ENCODE data around the gene CALY.

Gene CALY, protein sequence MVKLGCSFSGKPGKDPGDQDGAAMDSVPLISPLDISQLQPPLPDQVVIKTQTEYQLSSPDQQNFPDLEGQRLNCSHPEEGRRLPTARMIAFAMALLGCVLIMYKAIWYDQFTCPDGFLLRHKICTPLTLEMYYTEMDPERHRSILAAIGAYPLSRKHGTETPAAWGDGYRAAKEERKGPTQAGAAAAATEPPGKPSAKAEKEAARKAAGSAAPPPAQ

GRCh38 chr10:133336577-133337369, at the start of gene CALY:
TSS of gene CALY (minus strand) at chr10:133336896. CDS start at chr10:133328989, 7,907 bp downstream.
- Histone ChIP-seq H3K27me3 (ENCODE audit: control insufficient read depth in 1 of 2, insufficient read depth in 2 of 2, low read length in 2 of 2) (peaks cover 58 to 62% of the 10 kb centered on the region in 2 donors), H3K36me3 (ENCODE audit: control insufficient read depth in 2 of 2, insufficient read depth in 2 of 2, low read length in 2 of 2) (no peaks in the 10 kb centered on the region), H3K4me1 (ENCODE audit: control insufficient read depth, insufficient read depth, low read length) (peaks cover 21% of the 10 kb centered on the region), H3K4me3 (ENCODE audit: low read length in 2 of 2) (peak within 1 kb of the TSS; percentile 49 to 63), H3K9me3 (ENCODE audit: control insufficient read depth in 2 of 2, low read length in 2 of 2) (no peaks in the 10 kb centered on the region), H3K27ac (ENCODE audit: low read length) (no peak within 1 kb of the TSS), H3K9ac (ENCODE audit: low read length in 2 of 2) (no peak within 1 kb of the TSS)

DNA sequence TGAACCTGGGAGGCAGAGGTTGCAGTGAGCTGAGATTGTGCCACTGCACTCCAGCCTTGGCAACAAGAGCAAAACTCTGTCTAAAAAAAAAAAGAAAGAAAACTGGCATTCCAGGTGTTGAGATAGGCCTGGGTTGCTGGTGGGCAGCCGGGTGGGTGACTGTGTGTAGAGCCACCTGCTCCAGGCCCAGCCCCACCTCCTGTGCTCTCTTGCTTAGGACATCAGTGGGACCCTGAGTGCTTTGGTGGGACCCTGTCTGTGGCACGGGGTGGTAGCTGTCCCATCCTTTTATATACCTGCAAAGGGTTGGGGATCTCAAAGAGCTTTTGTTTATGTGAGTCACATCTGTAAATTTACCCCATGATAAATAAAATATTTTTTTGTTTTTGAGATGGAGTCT, 48.5 kb upstream of the CALY start:
- Histone ChIP-seq H3K4me1 (ENCODE audit: control insufficient read depth, insufficient read depth, low read length) (peaks cover under 1% of the 10 kb centered on the region), H3K36me3 (ENCODE audit: control insufficient read depth in 2 of 2, insufficient read depth in 2 of 2, low read length in 2 of 2) (peaks cover 0 to 8% of the 10 kb centered on the region in 2 donors), H3K9ac (ENCODE audit: low read length in 2 of 2) (no peak overlapping the region), H3K4me3 (ENCODE audit: low read length in 2 of 2) (no peak overlapping the region), H3K9me3 (ENCODE audit: control insufficient read depth in 2 of 2, low read length in 2 of 2) (no peaks in the 10 kb centered on the region), H3K27ac (ENCODE audit: low read length) (no peak overlapping the region), H3K27me3 (ENCODE audit: control insufficient read depth in 1 of 2, insufficient read depth in 2 of 2, low read length in 2 of 2) (no peaks in the 10 kb centered on the region)

- H3K36me3 ChIP-seq (ENCODE audit: control insufficient read depth in 2 of 2, insufficient read depth in 2 of 2, low read length in 2 of 2): peaks cover 0 to 8% of the 10 kb centered on the region in 2 donors
Measured at GRCh38 chr10:133384071-133384470, 47.4 kb upstream of the CALY start.

GRCh38 chr10:133383551-133383950, 46.9 kb upstream of the CALY start:
- no peak overlapping the region for H3K27ac ChIP-seq (ENCODE audit: low read length)

More at GRCh38 chr10:133384071-133384470, 47.4 kb upstream of the CALY start:
- Histone ChIP-seq H3K27me3 (ENCODE audit: control insufficient read depth in 1 of 2, insufficient read depth in 2 of 2, low read length in 2 of 2) (no peaks in the 10 kb centered on the region), H3K27ac (ENCODE audit: low read length) (no peak overlapping the region), H3K9ac (ENCODE audit: low read length in 2 of 2) (no peak overlapping the region), H3K4me1 (ENCODE audit: control insufficient read depth, insufficient read depth, low read length) (peaks cover 9% of the 10 kb centered on the region), H3K4me3 (ENCODE audit: low read length in 2 of 2) (no peak overlapping the region), H3K9me3 (ENCODE audit: control insufficient read depth in 2 of 2, low read length in 2 of 2) (no peaks in the 10 kb centered on the region)

GRCh38 chr10:133381036-133381435, 44.3 kb upstream of the CALY start:
- no peaks in the 10 kb centered on the region for H3K9me3 ChIP-seq (ENCODE audit: control insufficient read depth in 2 of 2, low read length in 2 of 2)

More at GRCh38 chr10:133383551-133383950, 46.9 kb upstream of the CALY start:
- no peak overlapping the region for H3K4me3 ChIP-seq (ENCODE audit: low read length in 2 of 2)
- no peaks in the 10 kb centered on the region for H3K9me3 ChIP-seq (ENCODE audit: control insufficient read depth in 2 of 2, low read length in 2 of 2)
- H3K9ac ChIP-seq (ENCODE audit: low read length in 2 of 2): no peak overlapping the region
- H3K4me1 ChIP-seq (ENCODE audit: control insufficient read depth, insufficient read depth, low read length): peaks cover 9% of the 10 kb centered on the region
- peaks cover 0 to 8% of the 10 kb centered on the region in 2 donors for H3K36me3 ChIP-seq (ENCODE audit: control insufficient read depth in 2 of 2, insufficient read depth in 2 of 2, low read length in 2 of 2)
- H3K27me3 ChIP-seq (ENCODE audit: control insufficient read depth in 1 of 2, insufficient read depth in 2 of 2, low read length in 2 of 2): no peaks in the 10 kb centered on the region

GRCh38 chr10:133379801-133380666, 43.3 kb upstream of the CALY start:
- peaks cover 15% of the 10 kb centered on the region for H3K4me1 ChIP-seq (ENCODE audit: control insufficient read depth, insufficient read depth, low read length)
- peak overlapping the region; percentile 51 to 73 for H3K4me3 ChIP-seq (ENCODE audit: low read length in 2 of 2)
- H3K27me3 ChIP-seq (ENCODE audit: control insufficient read depth in 1 of 2, insufficient read depth in 2 of 2, low read length in 2 of 2): no peaks in the 10 kb centered on the region
- H3K36me3 ChIP-seq (ENCODE audit: control insufficient read depth in 2 of 2, insufficient read depth in 2 of 2, low read length in 2 of 2): peaks cover 0 to 4% of the 10 kb centered on the region in 2 donors
- peak overlapping the region; percentile 47 to 62 for H3K9ac ChIP-seq (ENCODE audit: low read length in 2 of 2)
- H3K27ac ChIP-seq (ENCODE audit: low read length): no peak overlapping the region
- no peaks in the 10 kb centered on the region for H3K9me3 ChIP-seq (ENCODE audit: control insufficient read depth in 2 of 2, low read length in 2 of 2)

More at GRCh38 chr10:133381036-133381435, 44.3 kb upstream of the CALY start:
- Histone ChIP-seq H3K4me3 (ENCODE audit: low read length in 2 of 2) (no peak overlapping the region), H3K27ac (ENCODE audit: low read length) (no peak overlapping the region), H3K4me1 (ENCODE audit: control insufficient read depth, insufficient read depth, low read length) (peaks cover 15% of the 10 kb centered on the region), H3K9ac (ENCODE audit: low read length in 2 of 2) (no peak overlapping the region), H3K27me3 (ENCODE audit: control insufficient read depth in 1 of 2, insufficient read depth in 2 of 2, low read length in 2 of 2) (no peaks in the 10 kb centered on the region), H3K36me3 (ENCODE audit: control insufficient read depth in 2 of 2, insufficient read depth in 2 of 2, low read length in 2 of 2) (peaks cover 0 to 4% of the 10 kb centered on the region in 2 donors)

GRCh38 chr10:133379152-133379800, 42.6 kb upstream of the CALY start, which contains the start of gene PAOX:
TSS of gene PAOX (plus strand) at chr10:133379262. CDS start at chr10:133379317, 55 bp downstream.
- Histone ChIP-seq H3K27ac (ENCODE audit: low read length) (peak within 1 kb of the TSS; percentile 18), H3K9me3 (ENCODE audit: control insufficient read depth in 2 of 2, low read length in 2 of 2) (no peaks in the 10 kb centered on the region), H3K9ac (ENCODE audit: low read length in 2 of 2) (peak within 1 kb of the TSS; percentile 64), H3K27me3 (ENCODE audit: control insufficient read depth in 1 of 2, insufficient read depth in 2 of 2, low read length in 2 of 2) (no peaks in the 10 kb centered on the region), H3K4me1 (ENCODE audit: control insufficient read depth, insufficient read depth, low read length) (peaks cover 17% of the 10 kb centered on the region), H3K36me3 (ENCODE audit: control insufficient read depth in 2 of 2, insufficient read depth in 2 of 2, low read length in 2 of 2) (peaks cover 0 to 4% of the 10 kb centered on the region in 2 donors), H3K4me3 (ENCODE audit: low read length in 2 of 2) (peak within 1 kb of the TSS; percentile 87 to 88)

- Histone ChIP-seq H3K4me3 (ENCODE audit: low read length in 2 of 2) (peak overlapping the region; percentile 87 to 88), H3K4me1 (ENCODE audit: control insufficient read depth, insufficient read depth, low read length) (peaks cover 22% of the 10 kb centered on the region), H3K27me3 (ENCODE audit: control insufficient read depth in 1 of 2, insufficient read depth in 2 of 2, low read length in 2 of 2) (no peaks in the 10 kb centered on the region), H3K9ac (ENCODE audit: low read length in 2 of 2) (peak overlapping the region; percentile 64), H3K27ac (ENCODE audit: low read length) (peak overlapping the region; percentile 18), H3K36me3 (ENCODE audit: control insufficient read depth in 2 of 2, insufficient read depth in 2 of 2, low read length in 2 of 2) (peaks cover 0 to 4% of the 10 kb centered on the region in 2 donors), H3K9me3 (ENCODE audit: control insufficient read depth in 2 of 2, low read length in 2 of 2) (no peaks in the 10 kb centered on the region)
Measured at GRCh38 chr10:133378251-133379096, 41.8 kb upstream of the CALY start.

GRCh38 chr10:133377818-133378250, 41.1 kb upstream of the CALY start:
- peak overlapping the region; percentile 64 for H3K9ac ChIP-seq (ENCODE audit: low read length in 2 of 2)
- H3K27ac ChIP-seq (ENCODE audit: low read length): peak overlapping the region; percentile 18
- H3K9me3 ChIP-seq (ENCODE audit: control insufficient read depth in 2 of 2, low read length in 2 of 2): no peaks in the 10 kb centered on the region
- peak overlapping the region; percentile 87 to 88 for H3K4me3 ChIP-seq (ENCODE audit: low read length in 2 of 2)
- H3K4me1 ChIP-seq (ENCODE audit: control insufficient read depth, insufficient read depth, low read length): peaks cover 22% of the 10 kb centered on the region
- no peaks in the 10 kb centered on the region for H3K27me3 ChIP-seq (ENCODE audit: control insufficient read depth in 1 of 2, insufficient read depth in 2 of 2, low read length in 2 of 2)
- peaks cover 0 to 4% of the 10 kb centered on the region in 2 donors for H3K36me3 ChIP-seq (ENCODE audit: control insufficient read depth in 2 of 2, insufficient read depth in 2 of 2, low read length in 2 of 2)

Measured in stomach smooth muscle (tissue), 2 donors.